GM12874 (cell line): ENCODE measurements around the gene EPHA3.

Source experiments
- CTCF ChIP-seq: IDR thresholded peaks from 2 replicates; pipeline ENCODE4 v1.5.1; 2011; ENCODE audit warnings: low read depth, mild to moderate bottlenecking, control low read depth, low read length, moderate library complexity; ENCODE audit not compliant: insufficient read depth

The EPHA3 gene

GRCh38 chr3:89332793-89333192, 225.4 kb downstream of the EPHA3 start:
- TF ChIP-seq CTCF, result no peak

DNA sequence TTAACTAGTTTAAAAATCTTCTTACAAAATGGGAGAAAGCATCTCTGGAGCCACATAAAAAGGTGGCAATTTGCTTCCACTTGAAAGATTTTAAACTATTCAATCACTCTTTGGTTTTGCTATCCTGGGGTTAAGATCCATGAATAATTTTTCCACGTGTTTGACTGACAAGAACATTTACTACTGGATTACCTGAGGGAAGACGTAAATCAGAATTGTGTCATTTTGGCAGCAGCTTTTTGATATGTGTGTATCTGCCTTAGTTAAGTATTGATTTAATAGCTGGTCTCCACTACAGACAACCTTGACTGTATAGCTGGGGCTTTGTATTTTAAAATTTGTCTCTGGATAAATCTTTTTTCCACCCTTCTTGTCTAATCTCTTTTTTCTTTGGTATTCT, 228.3 kb downstream of the EPHA3 start:
- no peak for TF ChIP-seq CTCF

DNA sequence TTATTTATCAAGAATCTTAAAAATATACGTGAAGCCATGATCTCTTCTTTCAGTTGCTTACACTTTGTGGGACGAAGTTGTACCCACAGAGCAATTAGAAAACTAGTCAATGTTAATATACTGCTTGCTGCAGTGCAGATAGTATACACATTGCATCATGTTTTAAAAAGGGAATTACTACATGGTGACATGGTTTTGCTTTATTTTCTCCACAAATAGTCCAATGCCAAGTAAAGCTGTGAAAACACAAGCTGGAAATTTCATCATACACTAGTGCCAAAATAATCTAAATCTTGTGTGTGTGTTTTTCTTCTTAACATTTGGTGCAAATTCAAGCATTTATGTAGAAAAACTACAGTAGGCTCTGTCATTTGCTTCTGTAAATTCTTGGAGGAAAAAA, 233.0 kb downstream of the EPHA3 start:
- no peak for TF ChIP-seq CTCF

GRCh38 chr3:89344076-89344475, 236.7 kb downstream of the EPHA3 start:
- no peak for TF ChIP-seq CTCF

DNA sequence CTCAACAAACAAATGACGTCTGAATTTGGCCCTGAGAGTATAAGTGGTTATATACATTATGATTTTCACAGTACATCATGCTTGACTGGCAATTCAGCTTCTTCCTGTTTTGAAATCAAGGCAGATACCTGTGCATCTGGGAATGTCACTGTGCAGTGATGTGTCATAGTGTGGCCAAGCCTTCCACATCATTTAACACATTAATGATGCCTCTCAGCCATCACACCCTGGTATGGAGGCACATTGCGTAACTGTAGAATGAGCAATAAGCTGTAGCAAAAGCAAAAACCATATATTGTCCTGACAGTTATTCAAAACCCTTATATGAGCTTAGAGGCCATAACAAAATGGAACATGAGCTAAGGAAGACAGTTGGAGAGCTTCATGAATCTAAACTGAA, 246.0 kb downstream of the EPHA3 start:
- no peak for TF ChIP-seq CTCF

GRCh38 chr3:89358281-89358680, 250.9 kb downstream of the EPHA3 start:
- TF ChIP-seq CTCF, result no peak

DNA sequence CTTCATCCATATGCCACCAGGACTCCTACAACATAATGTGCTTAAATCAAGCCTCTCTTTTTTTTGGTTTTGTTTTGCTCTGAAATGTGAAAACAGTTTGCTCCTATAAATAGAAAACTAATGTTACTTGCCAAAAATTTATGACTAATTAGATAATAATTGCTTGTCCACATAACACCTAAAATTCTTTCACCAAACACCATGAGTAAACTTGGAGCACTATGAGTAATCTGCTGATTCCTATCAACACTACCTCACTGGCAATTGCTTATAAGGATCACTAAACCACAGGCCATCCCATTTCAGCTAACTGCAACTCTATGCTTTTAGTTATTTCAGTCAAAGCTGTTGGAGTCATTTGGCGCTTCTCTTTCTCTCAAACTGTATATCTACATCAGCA, 252.7 kb downstream of the EPHA3 start:
- no peak for TF ChIP-seq CTCF

DNA sequence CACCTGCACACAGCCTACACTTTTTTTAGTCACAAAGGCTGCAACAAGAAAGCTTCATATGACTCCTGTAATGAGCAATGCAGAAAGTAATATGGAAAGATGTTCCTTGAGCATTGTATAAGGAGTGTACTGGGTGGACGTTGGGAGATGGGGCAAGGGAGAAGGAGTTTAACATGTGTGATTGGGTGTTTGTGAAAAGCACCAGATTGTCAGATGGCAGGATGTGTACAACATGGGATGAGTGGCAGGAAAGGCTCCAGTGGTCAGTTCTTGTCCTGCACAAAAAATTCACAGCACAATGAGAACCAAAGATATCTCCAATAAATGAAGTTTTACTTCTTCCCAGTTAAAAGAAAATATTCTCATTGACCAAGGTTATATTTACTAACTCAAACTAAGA, 255.1 kb downstream of the EPHA3 start:
- no peak for TF ChIP-seq CTCF
